Gastroesophageal sphincter (tissue), 3 donors: ENCODE measurements around the gene LHFPL5.

ENCODE experiments used
- EP300 ChIP-seq: sonication (generic); formaldehyde crosslinking; IDR thresholded peaks from one replicate; pipeline ENCODE4 v1.6.1; 2017; ENCODE audit warnings: antibody characterized with exemption, mild to moderate bottlenecking
- POLR2A ChIP-seq, 2 donors: fragments of 450-650 bp; IDR thresholded peaks; one replicate each; pipeline ENCODE4 v1.6.1; 2017; ENCODE audit warnings: antibody characterized with exemption in 2 of 2, mild to moderate bottlenecking in 2 of 2, moderate library complexity in 1 of 2
- TF ChIP-seq, protein P1 (sequence below), 4 experiments: fragments of 200-600 bp in 2 of 4; fragments of 450-650 bp in 2 of 4; sonication (generic) in 1 of 4; IDR thresholded peaks; one replicate each; pipeline ENCODE4 v1.5.1; 2017 to 2019; ENCODE audit warnings: antibody characterized with exemption in 4 of 4, mild to moderate bottlenecking in 2 of 4, moderate library complexity in 2 of 4

DNA sequence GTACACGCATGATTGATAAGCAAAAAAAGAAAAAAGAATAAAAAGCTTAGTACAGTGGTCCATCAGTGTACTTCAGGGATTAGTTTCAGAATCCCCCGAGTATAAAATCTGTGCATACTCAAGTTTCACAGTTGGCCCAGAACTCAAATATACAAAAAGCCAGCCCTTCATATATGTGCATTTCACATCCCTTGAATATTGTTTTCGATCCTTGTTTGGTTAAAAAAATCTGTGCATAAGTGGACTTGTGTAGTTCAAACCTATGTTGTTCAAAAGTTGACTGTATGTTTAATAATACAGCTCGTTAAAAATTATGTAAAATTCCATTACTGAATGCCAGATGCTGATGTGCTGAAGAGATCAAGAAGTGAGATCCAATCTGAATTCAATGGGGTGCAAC lies 54.2 kb downstream of the LHFPL5 start:
- TF ChIP-seq, protein P1, sequence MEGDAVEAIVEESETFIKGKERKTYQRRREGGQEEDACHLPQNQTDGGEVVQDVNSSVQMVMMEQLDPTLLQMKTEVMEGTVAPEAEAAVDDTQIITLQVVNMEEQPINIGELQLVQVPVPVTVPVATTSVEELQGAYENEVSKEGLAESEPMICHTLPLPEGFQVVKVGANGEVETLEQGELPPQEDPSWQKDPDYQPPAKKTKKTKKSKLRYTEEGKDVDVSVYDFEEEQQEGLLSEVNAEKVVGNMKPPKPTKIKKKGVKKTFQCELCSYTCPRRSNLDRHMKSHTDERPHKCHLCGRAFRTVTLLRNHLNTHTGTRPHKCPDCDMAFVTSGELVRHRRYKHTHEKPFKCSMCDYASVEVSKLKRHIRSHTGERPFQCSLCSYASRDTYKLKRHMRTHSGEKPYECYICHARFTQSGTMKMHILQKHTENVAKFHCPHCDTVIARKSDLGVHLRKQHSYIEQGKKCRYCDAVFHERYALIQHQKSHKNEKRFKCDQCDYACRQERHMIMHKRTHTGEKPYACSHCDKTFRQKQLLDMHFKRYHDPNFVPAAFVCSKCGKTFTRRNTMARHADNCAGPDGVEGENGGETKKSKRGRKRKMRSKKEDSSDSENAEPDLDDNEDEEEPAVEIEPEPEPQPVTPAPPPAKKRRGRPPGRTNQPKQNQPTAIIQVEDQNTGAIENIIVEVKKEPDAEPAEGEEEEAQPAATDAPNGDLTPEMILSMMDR (IDR thresholded peaks at IDR 0.05), result no peak
- TF ChIP-seq POLR2A (IDR thresholded peaks at IDR 0.05), result no peak
- no peak for TF ChIP-seq EP300
